ENCODE results near the gene VDAC1.

DNA sequence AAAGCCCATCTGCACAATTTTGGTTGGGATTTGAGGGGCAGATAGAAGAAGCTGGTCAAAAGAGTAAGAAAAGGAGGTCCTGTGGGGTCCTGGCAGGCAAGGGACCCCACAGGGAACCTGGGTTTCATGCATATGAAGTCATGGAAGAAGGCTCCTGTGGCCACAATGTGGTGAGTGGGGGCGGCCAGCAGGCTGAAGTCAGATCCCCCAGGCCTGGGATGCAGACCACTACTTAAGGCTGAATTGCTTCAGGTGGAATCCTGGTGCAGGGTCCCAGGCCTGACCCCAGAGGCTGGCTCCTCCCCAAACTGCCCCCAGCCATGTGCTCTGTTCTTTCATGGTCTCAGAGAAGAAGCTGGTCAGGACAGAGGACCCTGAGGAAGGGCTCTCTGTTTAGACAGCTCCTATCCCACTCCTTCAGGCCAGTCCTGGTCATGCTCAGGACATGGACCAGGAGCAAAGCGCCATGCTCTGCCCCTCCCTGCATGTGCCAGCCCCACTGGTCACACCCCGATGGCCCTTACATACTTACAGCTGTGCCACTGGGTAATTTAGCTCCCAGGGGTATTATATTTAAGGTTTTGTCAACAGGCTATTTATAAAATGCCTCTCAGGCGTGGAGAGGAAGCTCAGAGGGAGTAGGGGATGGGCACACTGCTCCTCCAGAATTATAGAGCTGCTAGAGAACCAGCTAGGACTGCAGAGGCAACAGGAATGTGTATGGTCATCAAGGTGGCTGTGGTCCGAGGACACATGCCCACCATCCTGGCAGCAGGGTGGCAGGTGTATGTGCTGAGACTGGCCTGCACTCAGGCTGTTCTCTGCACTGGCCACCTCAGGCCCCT, 69.7 kb downstream of the VDAC1 start:
- TF ChIP-seq EZH2phosphoT487 (IDR thresholded peaks at IDR 0.05) (no peak), EZH2 (IDR thresholded peaks at IDR 0.05) (no peak)
- TF ChIP-seq, protein P1, sequence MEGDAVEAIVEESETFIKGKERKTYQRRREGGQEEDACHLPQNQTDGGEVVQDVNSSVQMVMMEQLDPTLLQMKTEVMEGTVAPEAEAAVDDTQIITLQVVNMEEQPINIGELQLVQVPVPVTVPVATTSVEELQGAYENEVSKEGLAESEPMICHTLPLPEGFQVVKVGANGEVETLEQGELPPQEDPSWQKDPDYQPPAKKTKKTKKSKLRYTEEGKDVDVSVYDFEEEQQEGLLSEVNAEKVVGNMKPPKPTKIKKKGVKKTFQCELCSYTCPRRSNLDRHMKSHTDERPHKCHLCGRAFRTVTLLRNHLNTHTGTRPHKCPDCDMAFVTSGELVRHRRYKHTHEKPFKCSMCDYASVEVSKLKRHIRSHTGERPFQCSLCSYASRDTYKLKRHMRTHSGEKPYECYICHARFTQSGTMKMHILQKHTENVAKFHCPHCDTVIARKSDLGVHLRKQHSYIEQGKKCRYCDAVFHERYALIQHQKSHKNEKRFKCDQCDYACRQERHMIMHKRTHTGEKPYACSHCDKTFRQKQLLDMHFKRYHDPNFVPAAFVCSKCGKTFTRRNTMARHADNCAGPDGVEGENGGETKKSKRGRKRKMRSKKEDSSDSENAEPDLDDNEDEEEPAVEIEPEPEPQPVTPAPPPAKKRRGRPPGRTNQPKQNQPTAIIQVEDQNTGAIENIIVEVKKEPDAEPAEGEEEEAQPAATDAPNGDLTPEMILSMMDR (IDR thresholded peaks at IDR 0.05): no peak
